ENCODE measurements around the gene GDA. TPM values are rescaled to one million over a fixed set of nuclear protein-coding genes. Genes with fewer than 3 reads are reported as not detected.

GDA gene
- polyA plus RNA-seq, 2 donors, result 0.04 to 0.11 TPM

- H3K4me3 ChIP-seq (ENCODE audit: low read depth in 1 of 2, low read length in 2 of 2), result no peak overlapping the region
- no peaks in the 10 kb centered on the region for H3K36me3 ChIP-seq (ENCODE audit: control insufficient read depth in 2 of 2, insufficient read depth in 2 of 2, low read length in 1 of 2)
- peaks cover 0 to 2% of the 10 kb centered on the region in 2 donors for H3K27me3 ChIP-seq (ENCODE audit: control insufficient read depth in 1 of 2, insufficient read depth in 2 of 2, low read length in 2 of 2)
- H3K9me3 ChIP-seq (ENCODE audit: control insufficient read depth in 2 of 2, insufficient read depth in 1 of 2, low read depth in 1 of 2, low read length in 1 of 2), result no peaks in the 10 kb centered on the region
- no peaks in the 10 kb centered on the region for H3K4me1 ChIP-seq (ENCODE audit: control insufficient read depth in 2 of 2, insufficient read depth in 2 of 2, low read length in 1 of 2)
- no peak overlapping the region for H3K27ac ChIP-seq (ENCODE audit: low read depth in 2 of 2, low read length in 1 of 2)
- 85 to 91% methylated on average over 4 of the region's 4 CpGs for WGBS, 2 donors
Observed at GRCh38 chr9:72131206-72131605, 18.0 kb upstream of the GDA start.

GRCh38 chr9:72132052-72132451 lies 17.2 kb upstream of the GDA start:
- H3K4me1 ChIP-seq (ENCODE audit: control insufficient read depth in 2 of 2, insufficient read depth in 2 of 2, low read length in 1 of 2), result no peaks in the 10 kb centered on the region
- H3K27me3 ChIP-seq (ENCODE audit: control insufficient read depth in 1 of 2, insufficient read depth in 2 of 2, low read length in 2 of 2), result peaks cover 0 to 2% of the 10 kb centered on the region in 2 donors
- no peaks in the 10 kb centered on the region for H3K36me3 ChIP-seq (ENCODE audit: control insufficient read depth in 2 of 2, insufficient read depth in 2 of 2, low read length in 1 of 2)
- no peak overlapping the region for H3K27ac ChIP-seq (ENCODE audit: low read depth in 2 of 2, low read length in 1 of 2)
- 39 to 67% methylated on average over 1 of the region's 1 CpG for WGBS, 2 donors
- H3K4me3 ChIP-seq (ENCODE audit: low read depth in 1 of 2, low read length in 2 of 2), result no peak overlapping the region
- H3K9me3 ChIP-seq (ENCODE audit: control insufficient read depth in 2 of 2, insufficient read depth in 1 of 2, low read depth in 1 of 2, low read length in 1 of 2), result no peaks in the 10 kb centered on the region

- Histone ChIP-seq H3K9me3 (ENCODE audit: control insufficient read depth in 2 of 2, insufficient read depth in 1 of 2, low read depth in 1 of 2, low read length in 1 of 2) (no peaks in the 10 kb centered on the region), H3K27me3 (ENCODE audit: control insufficient read depth in 1 of 2, insufficient read depth in 2 of 2, low read length in 2 of 2) (peaks cover 0 to 2% of the 10 kb centered on the region in 2 donors), H3K4me3 (ENCODE audit: low read depth in 1 of 2, low read length in 2 of 2) (no peak overlapping the region), H3K4me1 (ENCODE audit: control insufficient read depth in 2 of 2, insufficient read depth in 2 of 2, low read length in 1 of 2) (no peaks in the 10 kb centered on the region), H3K27ac (ENCODE audit: low read depth in 2 of 2, low read length in 1 of 2) (no peak overlapping the region), H3K36me3 (ENCODE audit: control insufficient read depth in 2 of 2, insufficient read depth in 2 of 2, low read length in 1 of 2) (no peaks in the 10 kb centered on the region)
- WGBS, 2 donors, result 62 to 73% methylated on average over 3 of the region's 3 CpGs
Observed at GRCh38 chr9:72133365-72134035, 15.7 kb upstream of the GDA start.

- Histone ChIP-seq H3K27ac (ENCODE audit: low read depth in 2 of 2, low read length in 1 of 2) (no peak overlapping the region), H3K4me3 (ENCODE audit: low read depth in 1 of 2, low read length in 2 of 2) (no peak overlapping the region), H3K9me3 (ENCODE audit: control insufficient read depth in 2 of 2, insufficient read depth in 1 of 2, low read depth in 1 of 2, low read length in 1 of 2) (no peaks in the 10 kb centered on the region), H3K4me1 (ENCODE audit: control insufficient read depth in 2 of 2, insufficient read depth in 2 of 2, low read length in 1 of 2) (no peaks in the 10 kb centered on the region), H3K36me3 (ENCODE audit: control insufficient read depth in 2 of 2, insufficient read depth in 2 of 2, low read length in 1 of 2) (no peaks in the 10 kb centered on the region), H3K27me3 (ENCODE audit: control insufficient read depth in 1 of 2, insufficient read depth in 2 of 2, low read length in 2 of 2) (no peaks in the 10 kb centered on the region)
- WGBS, 2 donors, result 87 to 92% methylated on average over 1 of the region's 1 CpG
Observed at GRCh38 chr9:72134801-72135200, 14.4 kb upstream of the GDA start.

GRCh38 chr9:72137697-72138365 lies 11.4 kb upstream of the GDA start:
- 85% methylated on average over 6 of the region's 6 CpGs for WGBS, 2 donors
- H3K36me3 ChIP-seq (ENCODE audit: control insufficient read depth in 2 of 2, insufficient read depth in 2 of 2, low read length in 1 of 2), result no peaks in the 10 kb centered on the region
- no peak overlapping the region for H3K27ac ChIP-seq (ENCODE audit: low read depth in 2 of 2, low read length in 1 of 2)
- H3K9me3 ChIP-seq (ENCODE audit: control insufficient read depth in 2 of 2, insufficient read depth in 1 of 2, low read depth in 1 of 2, low read length in 1 of 2), result no peaks in the 10 kb centered on the region
- H3K4me1 ChIP-seq (ENCODE audit: control insufficient read depth in 2 of 2, insufficient read depth in 2 of 2, low read length in 1 of 2), result no peaks in the 10 kb centered on the region
- H3K27me3 ChIP-seq (ENCODE audit: control insufficient read depth in 1 of 2, insufficient read depth in 2 of 2, low read length in 2 of 2), result no peaks in the 10 kb centered on the region
- no peak overlapping the region for H3K4me3 ChIP-seq (ENCODE audit: low read depth in 1 of 2, low read length in 2 of 2)

GRCh38 chr9:72139226-72139625 lies 10.0 kb upstream of the GDA start:
- Histone ChIP-seq H3K36me3 (ENCODE audit: control insufficient read depth in 2 of 2, insufficient read depth in 2 of 2, low read length in 1 of 2) (no peaks in the 10 kb centered on the region), H3K4me3 (ENCODE audit: low read depth in 1 of 2, low read length in 2 of 2) (no peak overlapping the region), H3K27me3 (ENCODE audit: control insufficient read depth in 1 of 2, insufficient read depth in 2 of 2, low read length in 2 of 2) (no peaks in the 10 kb centered on the region), H3K27ac (ENCODE audit: low read depth in 2 of 2, low read length in 1 of 2) (no peak overlapping the region), H3K9me3 (ENCODE audit: control insufficient read depth in 2 of 2, insufficient read depth in 1 of 2, low read depth in 1 of 2, low read length in 1 of 2) (no peaks in the 10 kb centered on the region), H3K4me1 (ENCODE audit: control insufficient read depth in 2 of 2, insufficient read depth in 2 of 2, low read length in 1 of 2) (no peaks in the 10 kb centered on the region)
- WGBS, 2 donors, result 74 to 87% methylated on average over 2 of the region's 2 CpGs

- H3K36me3 ChIP-seq (ENCODE audit: control insufficient read depth in 2 of 2, insufficient read depth in 2 of 2, low read length in 1 of 2), result no peaks in the 10 kb centered on the region
- no peaks in the 10 kb centered on the region for H3K27me3 ChIP-seq (ENCODE audit: control insufficient read depth in 1 of 2, insufficient read depth in 2 of 2, low read length in 2 of 2)
- 49 to 58% methylated on average over 4 of the region's 4 CpGs for WGBS, 2 donors
- H3K4me3 ChIP-seq (ENCODE audit: low read depth in 1 of 2, low read length in 2 of 2), result no peak overlapping the region
- H3K4me1 ChIP-seq (ENCODE audit: control insufficient read depth in 2 of 2, insufficient read depth in 2 of 2, low read length in 1 of 2), result no peaks in the 10 kb centered on the region
- no peak overlapping the region for H3K27ac ChIP-seq (ENCODE audit: low read depth in 2 of 2, low read length in 1 of 2)
- H3K9me3 ChIP-seq (ENCODE audit: control insufficient read depth in 2 of 2, insufficient read depth in 1 of 2, low read depth in 1 of 2, low read length in 1 of 2), result no peaks in the 10 kb centered on the region
Observed at GRCh38 chr9:72140586-72140985, 8.7 kb upstream of the GDA start.

GRCh38 chr9:72141484-72141883 lies 7.8 kb upstream of the GDA start:
- no peaks in the 10 kb centered on the region for H3K4me1 ChIP-seq (ENCODE audit: control insufficient read depth in 2 of 2, insufficient read depth in 2 of 2, low read length in 1 of 2)
- H3K27me3 ChIP-seq (ENCODE audit: control insufficient read depth in 1 of 2, insufficient read depth in 2 of 2, low read length in 2 of 2), result no peaks in the 10 kb centered on the region
- H3K9me3 ChIP-seq (ENCODE audit: control insufficient read depth in 2 of 2, insufficient read depth in 1 of 2, low read depth in 1 of 2, low read length in 1 of 2), result no peaks in the 10 kb centered on the region
- H3K27ac ChIP-seq (ENCODE audit: low read depth in 2 of 2, low read length in 1 of 2), result no peak overlapping the region
- H3K36me3 ChIP-seq (ENCODE audit: control insufficient read depth in 2 of 2, insufficient read depth in 2 of 2, low read length in 1 of 2), result no peaks in the 10 kb centered on the region
- WGBS, 2 donors, result 67 to 77% methylated on average over 3 of the region's 3 CpGs
- H3K4me3 ChIP-seq (ENCODE audit: low read depth in 1 of 2, low read length in 2 of 2), result no peak overlapping the region

- no peaks in the 10 kb centered on the region for H3K36me3 ChIP-seq (ENCODE audit: control insufficient read depth in 2 of 2, insufficient read depth in 2 of 2, low read length in 1 of 2)
- H3K27me3 ChIP-seq (ENCODE audit: control insufficient read depth in 1 of 2, insufficient read depth in 2 of 2, low read length in 2 of 2), result no peaks in the 10 kb centered on the region
- H3K4me3 ChIP-seq (ENCODE audit: low read depth in 1 of 2, low read length in 2 of 2), result no peak overlapping the region
- 84 to 89% methylated on average over 3 of the region's 3 CpGs for WGBS, 2 donors
- peaks cover 6 to 7% of the 10 kb centered on the region in 2 donors for H3K4me1 ChIP-seq (ENCODE audit: control insufficient read depth in 2 of 2, insufficient read depth in 2 of 2, low read length in 1 of 2)
- no peak overlapping the region for H3K27ac ChIP-seq (ENCODE audit: low read depth in 2 of 2, low read length in 1 of 2)
- no peaks in the 10 kb centered on the region for H3K9me3 ChIP-seq (ENCODE audit: control insufficient read depth in 2 of 2, insufficient read depth in 1 of 2, low read depth in 1 of 2, low read length in 1 of 2)
Observed at GRCh38 chr9:72144756-72145492, 4.3 kb upstream of the GDA start.
